ENCODE results near the gene PRKCE.

DNA sequence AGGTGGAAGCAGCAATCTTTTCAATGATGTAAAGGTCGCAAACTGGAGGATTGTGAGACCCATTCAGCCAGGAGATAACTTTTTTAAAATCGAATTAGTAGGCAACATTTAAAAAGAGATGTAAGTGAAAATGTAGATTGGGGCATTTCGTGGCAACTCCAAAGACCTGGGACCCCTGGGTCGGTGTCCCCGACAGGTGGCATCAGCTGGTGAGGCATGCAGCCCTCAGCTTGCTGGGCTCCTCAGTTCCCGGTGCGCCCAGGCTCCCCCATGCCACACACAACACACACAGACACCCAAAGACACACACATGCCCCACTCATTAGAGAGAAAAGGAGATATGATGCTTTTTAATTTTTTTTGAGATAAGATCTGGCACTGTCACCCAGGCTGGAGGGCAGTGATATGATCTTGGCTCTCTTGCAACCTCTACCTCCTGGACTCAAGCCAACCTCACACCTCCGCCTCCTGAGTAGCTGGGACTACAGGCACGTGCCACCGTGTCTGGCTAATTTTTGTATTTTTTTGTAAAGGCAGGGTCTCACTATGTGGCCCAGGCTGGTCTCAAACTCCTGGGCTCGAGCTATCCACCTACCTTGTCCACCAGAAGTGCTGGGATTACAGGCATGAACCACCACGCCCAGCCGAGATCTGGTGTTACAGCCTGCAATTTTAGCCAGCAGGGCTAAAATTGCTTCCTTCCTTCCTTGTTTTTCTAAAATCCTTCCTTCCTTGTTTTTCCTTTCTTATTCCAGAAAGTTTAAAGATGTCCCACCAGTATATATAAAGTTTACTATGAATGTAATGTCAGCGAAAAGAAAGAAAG lies 523.1 kb downstream of the PRKCE start:
- no peak for TF ChIP-seq CTCF (IDR thresholded peaks at IDR 0.05)
- TF ChIP-seq POLR2A (IDR thresholded peaks at IDR 0.05): no peak

Measured in body of pancreas (tissue), 4 donors.